Activated CD8-positive, alpha-beta memory T cell treated with anti-CD3 and anti-CD28 coated beads for 48 hours (primary cell): ENCODE measurements around the gene NGDN.
"Not testable (repeated sequence)": the region's sequence is repeated elsewhere in the genome, so short reads cannot be mapped to it uniquely, and the experiment has no call there.

Experiments
- DNase-seq, 3 experiments: peaks; one replicate each; pipeline ENCODE4 v3.0.0-alpha.2; 2020; ENCODE audit warnings: low read depth in 2 of 3, low spot score in 2 of 3

The NGDN gene

DNA sequence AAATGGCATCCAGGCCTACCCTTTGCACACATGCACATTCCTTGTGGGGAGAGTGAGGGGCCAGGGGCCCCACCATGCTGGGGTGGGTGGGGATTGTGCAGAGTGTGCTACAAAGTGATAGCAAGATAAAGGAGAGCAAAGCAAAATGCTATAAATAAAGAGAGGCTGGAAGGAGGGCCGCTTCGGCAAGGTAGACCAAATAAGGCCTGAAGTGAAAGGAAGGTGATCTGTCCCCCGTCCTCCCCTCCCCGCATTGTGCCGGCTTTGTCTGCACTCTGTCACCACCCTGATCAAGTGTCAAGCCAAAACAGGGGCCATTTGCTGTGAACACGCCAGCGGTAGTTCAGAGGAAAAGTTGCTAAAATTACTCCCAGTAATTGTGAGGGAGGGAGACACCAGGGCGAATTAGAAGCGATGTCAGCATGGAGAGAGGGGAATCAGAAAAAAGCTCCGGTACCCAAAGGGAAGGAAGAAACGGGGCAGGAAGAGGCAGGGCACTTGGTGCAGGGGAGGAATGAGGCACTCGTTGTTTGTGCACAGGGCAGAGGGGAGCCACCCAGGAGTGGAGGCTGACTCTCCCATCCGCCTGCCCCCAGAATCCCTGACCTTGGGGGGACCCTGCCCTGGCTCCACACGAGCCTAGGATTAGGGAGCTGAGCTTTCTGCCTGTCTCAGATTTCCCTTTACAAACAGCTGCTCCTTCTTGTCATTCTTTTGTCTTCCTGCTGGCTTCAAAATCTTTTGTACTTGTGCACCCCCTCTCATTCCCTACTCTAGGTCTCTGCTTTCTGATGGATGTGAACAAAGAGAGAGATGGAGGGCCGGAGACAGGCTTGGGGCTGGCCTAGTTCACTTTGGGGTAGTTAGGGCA lies 31.2 kb upstream of the NGDN start:
- no peak for DNase-seq

DNA sequence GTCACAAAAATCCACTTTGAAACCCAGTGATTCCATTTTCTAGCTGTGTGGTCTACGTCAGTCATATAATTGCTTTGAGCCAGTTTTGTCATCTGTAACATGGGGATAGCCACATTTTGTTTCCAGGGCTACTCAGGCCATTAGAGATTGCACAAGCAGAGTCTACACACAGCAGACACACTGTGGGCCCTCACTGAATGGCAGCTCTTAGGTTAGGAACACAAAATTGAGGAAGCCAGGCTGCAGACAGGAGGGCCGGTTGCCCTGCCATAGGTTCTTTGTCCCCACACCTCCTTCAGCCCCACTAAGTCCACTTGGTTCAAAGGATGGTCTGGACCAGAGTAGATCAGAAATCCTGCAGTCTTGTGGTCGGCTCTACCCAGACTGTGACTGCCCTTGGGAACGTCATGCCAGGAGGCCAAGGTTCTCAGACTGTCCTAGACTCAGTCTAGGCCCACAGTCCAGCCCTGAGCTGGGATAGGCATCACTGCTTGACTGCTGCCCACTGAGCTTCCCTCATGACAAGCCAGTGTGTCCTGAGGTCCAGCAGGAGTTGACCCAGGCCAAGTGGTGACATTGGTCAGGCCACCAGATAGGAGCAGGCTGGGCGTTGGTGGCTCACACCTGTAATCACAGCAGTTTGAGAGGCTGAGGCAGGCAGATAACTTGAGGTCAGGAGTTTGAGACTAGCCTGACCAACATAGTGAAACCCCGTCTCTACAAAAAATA lies 30.2 kb upstream of the NGDN start:
- no peak for DNase-seq

DNA sequence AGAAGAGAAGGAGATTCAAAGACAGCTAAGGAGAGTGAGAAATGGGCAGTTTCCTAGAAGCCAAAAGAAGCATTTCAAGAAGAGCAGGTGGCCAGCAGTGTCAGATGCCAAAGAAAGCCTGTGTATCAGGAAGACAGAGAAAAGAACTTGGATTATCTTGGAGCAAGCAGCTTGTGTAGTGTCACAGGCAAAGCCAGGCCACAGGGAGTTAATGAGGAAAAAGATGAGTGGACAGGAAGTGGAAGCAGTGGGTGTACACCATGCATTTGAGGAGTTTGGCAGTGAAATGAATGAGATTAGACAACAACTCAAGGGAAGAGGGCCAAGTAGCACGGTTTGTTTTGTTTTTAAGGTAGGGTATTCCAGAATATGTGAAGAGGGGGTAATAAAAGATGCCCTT lies 28.4 kb upstream of the NGDN start:
- no peak for DNase-seq

DNA sequence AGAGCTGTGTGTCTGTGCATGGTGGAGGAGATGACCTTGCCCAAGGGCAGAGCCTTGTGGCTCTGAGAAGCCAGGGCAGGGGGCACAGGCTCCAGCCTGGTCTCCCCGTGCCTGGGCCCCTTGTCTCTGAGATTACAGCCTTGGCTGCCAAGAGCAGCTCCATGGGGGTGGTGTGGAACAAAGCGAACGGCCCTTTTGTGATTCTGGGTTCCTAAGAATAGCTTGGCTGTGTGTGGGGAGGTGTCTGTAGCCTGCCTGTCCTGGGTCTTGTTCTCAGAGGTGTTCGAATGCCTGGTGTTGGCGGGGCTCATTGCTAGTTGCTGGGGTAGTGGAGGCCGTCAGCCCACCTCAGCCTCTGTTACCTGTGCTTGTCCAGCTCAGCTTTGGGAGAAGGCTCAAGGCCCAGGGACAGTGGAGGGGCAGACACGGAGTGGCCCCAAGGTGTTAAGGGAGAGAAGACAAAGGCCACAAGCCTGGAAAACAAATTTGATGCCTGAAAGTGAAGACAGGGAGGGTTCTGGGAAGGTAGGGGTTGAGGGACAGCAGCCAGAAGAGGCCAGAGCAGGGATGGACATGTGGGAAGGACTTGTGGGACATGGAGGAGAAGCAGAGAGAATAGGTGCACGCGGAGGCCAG lies 26.7 kb upstream of the NGDN start:
- no peak for DNase-seq

DNA sequence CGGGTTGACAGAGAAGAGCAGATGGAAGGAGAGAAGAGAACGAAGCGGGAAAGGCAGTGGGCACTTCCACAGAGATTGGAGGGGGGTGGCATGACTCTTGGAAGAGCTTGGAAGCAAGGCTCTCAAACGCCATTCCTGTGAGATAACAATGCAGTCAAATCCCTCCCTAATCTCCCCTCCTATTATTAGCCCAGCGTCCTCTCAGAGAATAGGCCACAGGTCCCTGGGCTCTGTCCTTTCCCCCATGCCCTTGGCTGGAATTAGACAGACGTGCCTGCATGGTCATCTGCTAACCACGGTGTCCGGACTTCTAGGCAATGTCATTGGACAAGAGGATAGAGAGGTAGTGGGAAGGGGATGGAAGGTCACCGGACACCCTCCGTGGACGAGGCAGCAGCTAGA lies 26.1 kb upstream of the NGDN start:
- DNase-seq: no peak

DNA sequence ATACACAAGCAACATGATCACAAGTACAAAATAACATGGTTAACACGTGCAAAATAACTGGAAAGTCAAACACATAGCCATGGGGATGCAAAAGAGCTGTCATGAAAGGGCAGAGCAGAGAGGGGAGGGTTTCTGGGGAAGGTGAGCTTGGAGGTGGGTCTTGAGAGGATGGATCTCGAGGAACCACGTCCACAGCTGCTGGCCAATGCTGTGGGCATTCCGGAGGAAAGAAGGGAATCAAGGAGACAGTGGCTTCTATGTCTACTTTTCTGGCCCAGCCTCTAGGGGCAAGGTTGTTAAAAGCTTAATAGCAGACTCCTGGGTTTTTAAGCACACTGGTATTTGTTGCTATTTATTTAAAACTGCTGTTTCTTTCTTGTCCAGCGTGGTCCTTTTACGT lies 25.6 kb upstream of the NGDN start:
- DNase-seq: no peak

DNA sequence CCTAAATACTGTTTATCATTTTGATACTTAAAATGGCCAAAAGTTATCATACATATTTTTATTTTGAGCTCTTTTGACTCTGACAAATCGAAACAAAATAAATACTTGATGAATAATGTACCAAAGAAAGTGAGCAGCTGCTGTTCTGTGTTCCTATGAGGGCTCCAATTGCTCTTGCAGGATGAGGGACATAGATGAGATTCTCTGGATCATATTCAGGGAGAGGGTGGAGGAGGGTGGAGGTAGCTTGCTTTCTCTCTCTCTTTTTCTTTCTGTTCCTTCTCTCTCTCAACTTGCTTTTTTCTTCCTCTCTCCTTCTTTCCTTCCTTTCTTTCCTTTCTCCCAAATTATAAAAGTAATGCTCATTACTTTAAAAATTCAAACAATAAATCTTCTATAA lies 25.2 kb upstream of the NGDN start:
- DNase-seq: no peak

DNA sequence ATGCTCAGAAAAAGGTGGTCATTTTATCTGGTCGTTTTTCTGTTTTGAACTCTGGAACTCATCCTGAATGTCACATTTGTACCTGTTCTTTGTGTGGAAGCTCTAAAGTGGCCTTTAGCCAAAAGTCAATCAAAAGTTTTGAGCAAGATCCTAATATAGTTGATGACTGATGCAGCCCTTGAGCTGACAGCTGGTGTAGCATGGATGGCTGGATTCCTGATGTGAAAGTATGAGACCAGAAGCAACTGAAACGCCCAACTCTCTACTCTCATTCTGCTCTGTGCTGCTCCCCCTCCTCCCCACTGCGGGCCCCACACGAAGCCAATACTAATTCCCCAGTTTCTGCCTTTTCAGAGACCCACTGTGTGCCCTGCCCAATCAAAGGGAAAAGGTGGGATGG lies 23.7 kb upstream of the NGDN start:
- no peak for DNase-seq

DNA sequence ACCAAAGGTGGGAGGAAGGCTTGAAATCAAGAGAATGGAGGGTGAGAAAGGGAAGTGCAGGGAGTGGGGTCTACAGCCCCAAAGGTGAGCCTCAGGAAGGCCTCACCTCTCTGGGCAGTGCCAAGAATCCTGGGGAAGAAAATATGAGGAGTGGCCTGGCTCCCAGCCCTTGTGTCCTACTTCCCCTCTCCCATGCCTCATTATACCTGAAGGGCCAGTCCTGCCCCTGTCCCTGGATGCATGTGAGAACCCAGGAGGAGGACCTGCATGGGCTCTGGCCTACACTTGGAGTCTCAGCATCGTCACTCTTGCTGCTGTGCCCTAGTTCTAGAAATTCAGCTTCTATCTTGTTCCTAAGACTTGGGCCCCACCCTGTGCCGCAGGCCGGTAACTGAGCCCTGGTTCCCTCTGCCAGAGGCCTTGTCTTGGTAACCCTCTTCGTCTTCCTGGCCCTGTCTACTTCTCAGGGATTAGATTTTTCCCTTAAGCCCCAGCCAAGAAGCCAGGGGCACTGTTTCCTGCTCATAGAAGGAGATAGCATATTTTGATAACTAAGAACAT lies 23.1 kb upstream of the NGDN start:
- no peak for DNase-seq

DNA sequence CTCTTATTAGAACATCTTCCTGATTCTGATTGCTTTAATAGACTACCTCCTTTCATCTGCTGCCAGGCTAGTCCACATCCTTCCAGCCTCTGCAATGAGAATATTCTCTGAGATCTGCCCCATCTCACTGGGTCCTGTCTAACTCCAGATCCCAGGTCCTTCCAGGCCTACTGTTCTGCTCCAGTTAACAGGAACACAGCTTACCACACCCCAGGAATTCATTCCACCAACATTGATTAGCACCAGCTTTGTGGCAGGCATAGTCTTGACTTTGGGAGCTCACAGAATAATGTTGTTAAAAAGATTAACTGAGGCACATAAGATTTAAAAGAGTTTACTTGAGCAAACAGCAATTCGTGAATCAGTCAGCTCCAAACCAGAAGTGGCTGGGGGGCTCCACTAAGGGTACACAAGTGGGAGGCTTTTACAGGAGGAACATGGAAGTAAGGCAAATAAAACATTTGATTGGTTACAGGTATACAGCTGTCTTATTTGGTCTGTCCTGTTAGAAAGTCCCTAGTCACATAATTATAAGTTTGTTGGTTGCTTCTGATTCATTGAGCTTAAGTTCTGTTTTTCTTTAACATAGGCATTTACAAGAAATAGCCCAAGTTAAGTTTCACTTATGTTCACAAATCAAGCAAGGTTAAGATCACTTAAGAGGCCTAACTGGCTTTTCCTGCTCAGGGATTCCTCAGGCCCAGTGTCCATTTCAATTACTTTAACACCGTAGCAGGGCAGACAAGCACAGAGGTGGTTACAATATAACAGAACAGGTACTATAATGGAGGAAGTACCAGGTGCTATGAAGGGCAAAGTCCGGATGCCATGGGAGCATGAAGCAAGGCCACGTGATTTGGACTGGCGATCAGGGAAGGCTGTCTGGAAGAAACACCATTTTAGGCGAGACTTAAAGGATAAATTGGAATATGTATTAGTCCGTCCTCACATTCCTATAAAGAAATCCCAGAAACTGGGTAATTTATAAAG lies 21.8 kb upstream of the NGDN start:
- DNase-seq: no peak

DNA sequence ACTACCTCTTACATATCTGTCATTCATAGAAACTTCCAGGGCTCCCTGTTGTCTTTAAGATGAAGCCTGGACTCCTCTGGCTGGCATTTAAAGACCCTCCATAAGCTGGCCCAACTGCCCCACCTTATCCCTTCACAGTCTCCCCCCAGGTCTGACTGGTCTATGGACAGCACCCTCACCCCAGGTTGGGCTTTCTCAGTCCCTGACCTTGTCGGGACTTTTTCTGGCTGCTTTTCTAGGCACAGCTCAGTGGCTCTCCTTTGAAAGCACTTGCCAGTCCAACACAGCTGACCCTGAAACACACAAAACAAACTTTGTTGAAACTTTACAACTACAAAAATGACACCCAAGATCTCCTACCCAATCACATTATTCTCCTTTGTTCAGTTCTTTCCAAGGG lies 20.2 kb upstream of the NGDN start:
- no peak for DNase-seq

DNA sequence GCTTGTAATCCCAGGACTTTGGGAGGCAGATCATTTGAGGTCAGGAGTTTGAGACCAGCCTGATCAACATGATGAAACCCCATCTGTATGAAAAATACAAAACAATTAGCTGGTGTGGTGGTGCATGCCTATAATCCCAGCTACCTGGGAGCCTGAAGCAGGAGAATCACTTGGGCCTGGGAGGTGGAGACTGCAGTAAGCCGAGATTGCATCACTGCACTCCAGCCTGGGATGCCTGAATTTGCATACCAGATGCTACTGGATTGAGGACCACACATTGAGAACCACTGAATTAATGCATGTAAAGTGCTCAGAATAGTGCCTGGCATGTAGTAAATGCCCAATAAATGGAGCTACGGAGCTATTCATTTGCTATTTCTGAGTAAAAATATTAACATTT lies 19.1 kb upstream of the NGDN start:
- DNase-seq: no peak

DNA sequence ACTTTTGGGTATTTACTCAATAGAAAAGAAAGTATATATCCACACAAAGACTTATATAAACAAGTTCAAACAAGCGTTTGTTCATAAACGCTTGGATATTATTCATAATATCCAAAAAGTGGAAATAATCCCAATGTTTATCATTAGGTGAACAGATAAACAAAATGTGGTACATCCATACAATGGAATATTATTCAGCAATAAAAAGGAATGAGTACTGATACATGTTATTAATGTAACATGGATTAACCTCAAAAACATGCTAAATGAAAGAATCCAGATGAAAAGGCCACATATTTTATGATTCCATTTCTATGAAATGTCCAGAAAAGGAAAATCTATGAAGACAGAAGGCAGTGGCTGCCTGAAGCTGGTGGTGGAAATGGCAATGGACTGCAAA lies 17.3 kb upstream of the NGDN start:
- DNase-seq: no peak

DNA sequence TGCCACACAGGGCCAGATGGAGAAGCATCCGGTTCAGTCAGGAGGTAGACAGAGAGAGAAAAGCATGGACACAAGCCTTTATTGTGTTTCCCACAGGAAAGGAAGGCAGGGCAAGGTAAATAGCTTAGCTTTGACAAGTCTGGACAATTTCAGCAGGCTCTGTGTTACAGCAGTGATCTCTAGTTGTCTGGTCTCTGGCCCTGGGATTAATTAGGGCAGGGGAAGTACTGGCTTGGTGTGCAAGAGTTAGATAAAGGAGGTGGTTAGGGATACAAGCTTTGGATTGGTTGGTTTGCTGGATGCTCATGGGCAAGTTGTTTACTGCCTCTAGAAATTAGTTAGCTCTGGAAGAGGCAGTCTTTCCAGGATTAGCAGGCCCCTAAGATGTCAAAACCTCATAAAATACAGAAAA lies 15.1 kb upstream of the NGDN start:
- DNase-seq: no peak

DNA sequence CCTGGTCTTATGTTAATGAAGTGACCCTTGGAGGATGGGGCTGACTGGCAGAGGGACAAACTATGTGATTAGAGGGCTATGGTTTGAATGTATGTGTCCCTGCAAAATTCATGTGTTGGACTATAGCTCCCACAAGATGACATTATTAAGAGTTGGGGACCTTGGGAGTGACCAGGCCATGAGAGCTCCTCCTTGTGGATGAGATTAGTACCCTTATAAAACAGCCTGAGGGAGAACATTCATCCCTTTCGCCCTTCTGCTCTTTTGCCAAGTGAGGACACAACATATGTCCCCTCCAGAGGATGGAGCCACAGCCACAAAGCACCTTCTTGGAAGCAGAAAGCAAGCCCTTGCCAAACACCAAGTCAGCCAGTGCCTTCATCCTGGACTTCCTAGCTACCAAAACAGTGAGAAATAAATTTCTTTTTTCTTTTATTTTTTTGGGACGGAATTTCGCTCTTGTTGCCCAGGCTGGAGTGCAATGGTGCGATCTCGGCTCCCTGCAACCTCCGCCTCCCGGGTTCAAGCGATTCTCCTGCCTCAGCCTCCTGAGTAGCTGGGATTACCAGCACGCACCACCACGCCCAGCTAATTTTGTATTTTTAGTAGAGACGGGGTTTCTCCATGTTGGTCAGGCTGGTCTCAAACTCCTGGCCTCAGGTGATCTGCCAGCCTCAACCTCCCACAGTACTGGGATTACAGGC lies 12.5 kb upstream of the NGDN start:
- not testable (repeated sequence) for DNase-seq

DNA sequence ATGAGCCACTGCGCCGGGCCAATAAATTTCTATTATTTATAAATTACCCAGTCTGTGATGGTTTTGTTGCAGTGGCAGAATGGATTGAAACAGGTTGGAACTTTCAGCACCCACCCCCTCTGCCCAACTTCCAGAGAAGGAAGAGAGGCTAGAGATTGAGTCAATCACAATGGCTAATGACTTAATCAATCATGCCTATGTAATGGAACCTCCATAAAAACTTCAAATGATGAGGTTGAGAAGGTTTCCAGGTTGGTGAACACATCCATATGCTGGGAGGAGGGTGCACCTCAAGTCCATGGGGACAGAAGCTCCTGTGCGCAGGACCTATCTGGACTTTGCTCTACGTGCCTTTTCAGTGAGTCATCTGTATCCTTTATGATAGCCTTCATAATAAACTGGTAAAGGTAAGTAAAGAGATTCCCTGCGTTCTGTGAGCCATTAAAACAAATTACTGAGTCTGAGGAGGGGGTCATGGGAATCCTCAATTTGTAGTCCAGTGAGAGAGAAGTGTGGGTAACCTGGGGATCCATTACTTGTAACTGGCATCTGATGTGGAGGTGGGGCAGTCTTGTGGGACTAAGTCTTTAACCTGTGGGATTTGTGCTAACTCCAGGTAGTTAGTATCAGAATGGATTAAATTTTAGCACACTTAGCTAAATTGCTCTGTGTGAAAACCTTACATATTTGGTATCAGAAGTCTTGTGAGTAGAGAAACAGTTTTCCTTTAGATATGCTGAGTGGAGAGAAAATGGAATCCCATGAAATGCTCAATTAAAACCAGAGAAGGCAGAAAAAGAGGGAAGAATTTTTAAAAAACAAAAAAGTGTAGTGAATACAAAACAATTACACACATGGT lies 11.7 kb upstream of the NGDN start:
- no peak for DNase-seq

DNA sequence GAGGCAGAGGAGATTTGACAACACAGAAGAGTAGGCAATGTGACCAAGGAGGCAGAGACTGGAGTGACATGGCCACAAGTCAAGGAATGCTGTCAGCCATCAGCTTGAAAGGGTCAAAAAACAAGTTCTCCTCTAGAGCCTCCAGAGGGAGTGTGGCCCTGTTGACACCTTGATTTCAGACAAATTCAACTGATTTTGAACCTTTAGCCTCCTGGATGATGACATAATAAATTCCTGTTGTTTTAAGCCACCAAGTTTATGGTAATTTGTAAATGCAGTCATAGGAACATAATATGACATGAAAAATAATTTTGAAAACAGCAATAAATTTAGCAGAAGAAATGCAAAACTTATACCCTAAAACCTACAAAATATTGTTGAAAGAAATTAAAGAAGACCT lies 8.5 kb upstream of the NGDN start:
- DNase-seq: no peak

DNA sequence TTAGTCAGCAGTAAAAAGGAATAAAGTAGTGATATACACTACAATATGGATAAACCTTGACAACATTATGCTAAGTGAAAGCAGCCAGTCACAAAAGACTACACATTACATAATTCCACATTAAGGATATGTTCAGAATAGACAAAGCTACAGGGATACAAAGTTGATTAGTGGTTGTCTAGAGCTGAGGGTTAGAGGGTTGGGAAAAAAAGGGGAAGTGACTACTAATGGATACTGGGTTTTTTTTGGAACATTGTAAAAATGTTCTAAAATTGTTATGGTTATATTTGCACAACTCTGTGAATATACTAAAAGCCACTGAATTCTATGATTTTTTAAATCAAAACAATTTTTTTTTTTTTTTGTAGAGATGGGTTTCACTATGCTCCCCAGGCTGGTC lies 4.8 kb upstream of the NGDN start:
- no peak for DNase-seq

DNA sequence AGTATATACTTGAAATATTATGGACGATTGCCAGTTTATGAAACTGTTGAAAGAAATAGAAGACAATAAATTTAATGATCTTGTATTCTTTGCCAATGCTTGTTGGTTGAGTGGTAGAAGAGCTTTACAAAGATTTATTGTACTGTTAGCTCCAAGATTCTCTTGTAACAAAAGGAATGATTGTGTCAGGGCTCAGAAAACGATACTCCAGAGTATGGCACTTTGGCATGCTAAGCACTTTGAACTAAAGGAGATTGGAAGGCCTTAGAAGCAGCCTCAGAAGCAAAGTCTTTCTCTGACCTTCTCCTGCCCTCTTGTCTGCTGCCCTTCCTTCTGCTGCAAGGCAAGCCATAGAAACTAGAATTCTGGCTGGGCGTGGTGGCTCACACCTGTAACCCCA lies 4.2 kb upstream of the NGDN start:
- no peak for DNase-seq
